SK-N-SH (cell line): Measurements from ENCODE around the gene MON1A. TPM values are rescaled to one million over a fixed set of nuclear protein-coding genes. Genes with fewer than 3 reads are reported as not detected.
"Not testable (repeated sequence)": the region's sequence is repeated elsewhere in the genome, so short reads cannot be mapped to it uniquely, and the experiment has no call there.

Experiments used
- CTCF ChIA-PET: fragments of 300-600, 350-600 bp; formaldehyde crosslinking; extraction: SDS; loops from one replicate; lab custom pipeline; 2021; lab: Yijun Ruan, JAX
- POLR2A ChIA-PET: fragments of 350-600 bp; sonication (Branson Sonifier 250); formaldehyde crosslinking; extraction: SDS; loops from one replicate; lab custom pipeline; 2020; ENCODE audit warnings: antibody characterized with exemption, inconsistent platforms; lab: Yijun Ruan, JAX
- DNase-seq: peaks from one replicate; pipeline ENCODE4 v3.0.0; 2012
- H2AFZ ChIP-seq: fragments of 200-600 bp; sonication (generic); 2 replicates; pipeline ENCODE4 v1.8.1; 2016; ENCODE audit warnings: antibody characterized with exemption, mild to moderate bottlenecking, low read depth
- H3F3A ChIP-seq: fragments of 200-600 bp; sonication (generic); replicated peaks from 2 replicates; pipeline ENCODE3; 2016; ENCODE audit warnings: antibody characterized with exemption, mild to moderate bottlenecking; ENCODE audit not compliant: insufficient read depth
- H3K27ac ChIP-seq, 2 experiments: fragments of 200-500 bp in 1 of 2; fragments of 200-600 bp in 1 of 2; sonication (Bioruptor generic) in 1 of 2; sonication (generic), shearing (Covaris generic) in 1 of 2; 2 replicates each; pipeline versions ENCODE4 v1.5.1 to v1.6.1; 2014 to 2016; ENCODE audit warnings: low read depth in 2 of 2, inconsistent platforms in 1 of 2, low read length in 1 of 2, mild to moderate bottlenecking in 1 of 2, mixed read lengths in 1 of 2
- H3K27me3 ChIP-seq: fragments of 200-600 bp; sonication (generic), shearing (Covaris generic); 2 replicates; pipeline ENCODE4 v1.6.1; 2016; ENCODE audit warnings: mixed run types; ENCODE audit not compliant: insufficient read depth
- H3K36me3 ChIP-seq, 2 experiments: fragments of 200-500 bp in 1 of 2; fragments of 200-600 bp in 1 of 2; sonication (Bioruptor generic) in 1 of 2; sonication (generic) in 1 of 2; replicated peaks in 1 of 2; 2 replicates each; pipeline versions ENCODE3 to v1.5.1; 2014 to 2016; ENCODE audit warnings: low read length in 1 of 2, mild to moderate bottlenecking in 1 of 2; ENCODE audit not compliant: insufficient read depth in 2 of 2, control insufficient read depth in 1 of 2
- H3K4me1 ChIP-seq, 2 experiments: fragments of 200-500 bp in 1 of 2; fragments of 200-600 bp in 1 of 2; sonication (Bioruptor generic) in 1 of 2; sonication (generic), shearing (Covaris generic) in 1 of 2; 2 replicates each; pipeline versions ENCODE4 v1.5.1 to v1.6.1; 2014 to 2016; ENCODE audit warnings: low read depth in 1 of 2, low read length in 1 of 2, mixed run types in 1 of 2; ENCODE audit not compliant: insufficient read depth in 2 of 2, control insufficient read depth in 1 of 2
- H3K4me2 ChIP-seq: fragments of 200-600 bp; sonication (generic), shearing (Covaris generic); 2 replicates; pipeline ENCODE4 v1.6.1; 2017; ENCODE audit warnings: mixed run types
- H3K4me3 ChIP-seq, 2 experiments: fragments of 200-500 bp in 1 of 2; fragments of 200-600 bp in 1 of 2; sonication (Bioruptor generic) in 1 of 2; sonication (generic), shearing (Covaris generic) in 1 of 2; 2 replicates each; pipeline versions ENCODE4 v1.5.1 to v1.8.1; 2014 to 2016; ENCODE audit warnings: low read depth in 2 of 2, inconsistent platforms in 1 of 2, low read length in 1 of 2, mild to moderate bottlenecking in 1 of 2, mixed read lengths in 1 of 2, moderate library complexity in 1 of 2
- H3K79me2 ChIP-seq: fragments of 200-600 bp; sonication (generic); 2 replicates; pipeline ENCODE4 v1.8.1; 2017; ENCODE audit warnings: mild to moderate bottlenecking; ENCODE audit not compliant: insufficient read depth
- H3K9ac ChIP-seq: fragments of 200-600 bp; sonication (generic); 2 replicates; pipeline ENCODE4 v1.6.1; 2017; ENCODE audit warnings: mixed run types
- H3K9me2 ChIP-seq: fragments of 200-600 bp; sonication (generic); 2 replicates; pipeline ENCODE4 v1.6.1; 2017; ENCODE audit warnings: mixed run types
- H3K9me3 ChIP-seq: fragments of 200-600 bp; sonication (generic); 2 replicates; pipeline ENCODE4 v1.6.1; 2017; ENCODE audit warnings: mixed run types, mild to moderate bottlenecking, moderate library complexity
- H4K20me1 ChIP-seq: fragments of 200-600 bp; sonication (generic); 2 replicates; pipeline ENCODE4 v1.6.1; 2017; ENCODE audit warnings: mild to moderate bottlenecking, mixed run types; ENCODE audit not compliant: insufficient read depth
- CTCF ChIP-seq: fragments of 200-600 bp; sonication (generic); IDR thresholded peaks from 2 replicates; pipeline ENCODE4 v1.6.1; 2017; ENCODE audit warnings: antibody characterized with exemption, mild to moderate bottlenecking, moderate library complexity
- FOSL2 ChIP-seq: IDR thresholded peaks from 2 replicates; pipeline ENCODE4 v1.4.0; 2012; ENCODE audit warnings: low read depth, mild to moderate bottlenecking, moderate library complexity, borderline replicate concordance
- FOXJ3 ChIP-seq: sonication (generic); formaldehyde crosslinking; IDR thresholded peaks from 2 replicates; pipeline ENCODE4 v1.5.1; 2020; ENCODE audit warnings: mild to moderate bottlenecking, missing genetic modification reagents
- GABPA ChIP-seq: IDR thresholded peaks from 2 replicates; pipeline ENCODE4 v1.4.0; 2012; ENCODE audit warnings: low read depth, mild to moderate bottlenecking
- IRF3 ChIP-seq: fragments of 150-350 bp; IDR thresholded peaks from 2 replicates; pipeline ENCODE4 v1.6.1; 2016; ENCODE audit warnings: mild to moderate bottlenecking, low read depth, low read length
- JUND ChIP-seq: IDR thresholded peaks from 2 replicates; pipeline ENCODE4 v1.4.0; 2012
- NFIC ChIP-seq: IDR thresholded peaks from 2 replicates; pipeline ENCODE4 v1.4.0; 2012; ENCODE audit warnings: borderline replicate concordance
- NRF1 ChIP-seq: IDR thresholded peaks from 2 replicates; pipeline ENCODE4 v1.6.1; 2012; ENCODE audit warnings: low read depth, mild to moderate bottlenecking, low read length
- PBX3 ChIP-seq: IDR thresholded peaks from 2 replicates; pipeline ENCODE4; 2012
- POLR2AphosphoS5 ChIP-seq: IDR thresholded peaks from 2 replicates; pipeline ENCODE4 v1.6.1; 2012; ENCODE audit warnings: low read depth, low read length
- RXRA ChIP-seq: IDR thresholded peaks from 2 replicates; pipeline ENCODE4 v1.4.0; 2012; ENCODE audit warnings: low read depth, mild to moderate bottlenecking, borderline replicate concordance
- SIN3A ChIP-seq: IDR thresholded peaks from 2 replicates; pipeline ENCODE4 v1.6.1; 2012; ENCODE audit warnings: low read depth, mild to moderate bottlenecking, low read length, moderate library complexity, borderline replicate concordance
- TCF12 ChIP-seq: IDR thresholded peaks from 2 replicates; pipeline ENCODE4 v1.4.0; 2012
- USF1 ChIP-seq: IDR thresholded peaks from 2 replicates; pipeline ENCODE4 v1.4.0; 2012; ENCODE audit warnings: low read depth, borderline replicate concordance
- ZBTB33 ChIP-seq: IDR thresholded peaks from 2 replicates; pipeline ENCODE4 v1.4.0; 2012; ENCODE audit warnings: low read depth, borderline replicate concordance
- whole genome bisulfite sequencing: methylation state at CpG from one replicate; pipeline ENCODE4 v1.1.6; 2017; ENCODE audit warnings: low lambda C conversion rate; 5-methylcytosine and 5-hydroxymethylcytosine counted together
- polyA plus RNA-seq, 3 experiments: library from polyadenylated mRNA; depleted of rRNA; stranded (reverse); fragments of >200 nt; gene quantifications; 2 replicates each; pipeline ENCODE4 v1.2.3, GENCODE V29; 2012
- TF ChIP-seq, protein P1 (sequence below): IDR thresholded peaks from 2 replicates; pipeline ENCODE4 v1.4.0; 2012; ENCODE audit warnings: low read depth
- TF ChIP-seq, protein P2 (sequence below): IDR thresholded peaks from 2 replicates; pipeline ENCODE4 v1.6.1; 2012; ENCODE audit warnings: mild to moderate bottlenecking, low read depth, low read length, moderate library complexity

Gene MON1A
- polyA plus RNA-seq, 1 of the 3 experiments (the other 2 are of a cell fraction): 12.0 TPM

DNA sequence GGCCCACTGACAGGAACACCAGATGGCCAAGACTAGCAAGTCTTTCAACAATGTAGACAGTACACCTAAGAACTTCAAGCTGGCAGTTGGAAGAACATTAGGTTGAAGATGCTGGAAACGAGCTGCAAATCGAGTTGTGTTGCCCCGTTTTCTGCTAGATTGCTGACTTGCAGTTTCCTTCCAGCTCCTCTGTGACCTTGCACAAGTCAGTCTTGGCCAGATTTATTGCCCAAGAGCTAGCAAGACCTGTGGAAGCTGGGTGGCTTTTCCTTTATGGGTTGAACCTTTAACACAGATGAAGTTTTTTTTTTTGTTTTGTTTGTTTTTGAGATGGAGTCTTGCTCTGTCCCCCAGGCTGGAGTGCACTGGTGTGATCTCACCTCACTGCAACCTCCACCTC, 7.5 kb upstream of the MON1A start:
- 44% methylated on average over 3 of the region's 3 CpGs for WGBS
- Histone ChIP-seq H3K4me3 (no peak overlapping the region), H3K9ac (no peak overlapping the region), H3K79me2 (peaks cover 18% of the 10 kb centered on the region), H2AFZ (no peak overlapping the region), H4K20me1 (peaks cover 16% of the 10 kb centered on the region), H3K4me2 (no peak overlapping the region), H3K27me3 (no peaks in the 10 kb centered on the region), H3K4me1 (no peaks in the 10 kb centered on the region; a peak in 1 of 4 replicates), H3K9me2 (no peaks in the 10 kb centered on the region), H3K27ac (no peak overlapping the region), H3F3A (peaks cover 11% of the 10 kb centered on the region), H3K36me3 (no peaks in the 10 kb centered on the region), H3K9me3 (no peaks in the 10 kb centered on the region)
- DNase-seq: no peak
- TF ChIP-seq USF1: no peak
- TF ChIP-seq NFIC: no peak
- no peak for TF ChIP-seq FOXJ3
- TF ChIP-seq, protein P1, sequence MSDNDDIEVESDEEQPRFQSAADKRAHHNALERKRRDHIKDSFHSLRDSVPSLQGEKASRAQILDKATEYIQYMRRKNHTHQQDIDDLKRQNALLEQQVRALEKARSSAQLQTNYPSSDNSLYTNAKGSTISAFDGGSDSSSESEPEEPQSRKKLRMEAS: no peak
- no peak for TF ChIP-seq IRF3
- TF ChIP-seq PBX3: no peak
- TF ChIP-seq TCF12: no peak
- no peak for TF ChIP-seq NRF1
- no peak for TF ChIP-seq SIN3A
- no peak for TF ChIP-seq RXRA
- TF ChIP-seq JUND: no peak
- TF ChIP-seq FOSL2: no peak
- TF ChIP-seq POLR2AphosphoS5: no peak
- TF ChIP-seq GABPA: no peak
- TF ChIP-seq CTCF: no peak
- TF ChIP-seq, protein P2, sequence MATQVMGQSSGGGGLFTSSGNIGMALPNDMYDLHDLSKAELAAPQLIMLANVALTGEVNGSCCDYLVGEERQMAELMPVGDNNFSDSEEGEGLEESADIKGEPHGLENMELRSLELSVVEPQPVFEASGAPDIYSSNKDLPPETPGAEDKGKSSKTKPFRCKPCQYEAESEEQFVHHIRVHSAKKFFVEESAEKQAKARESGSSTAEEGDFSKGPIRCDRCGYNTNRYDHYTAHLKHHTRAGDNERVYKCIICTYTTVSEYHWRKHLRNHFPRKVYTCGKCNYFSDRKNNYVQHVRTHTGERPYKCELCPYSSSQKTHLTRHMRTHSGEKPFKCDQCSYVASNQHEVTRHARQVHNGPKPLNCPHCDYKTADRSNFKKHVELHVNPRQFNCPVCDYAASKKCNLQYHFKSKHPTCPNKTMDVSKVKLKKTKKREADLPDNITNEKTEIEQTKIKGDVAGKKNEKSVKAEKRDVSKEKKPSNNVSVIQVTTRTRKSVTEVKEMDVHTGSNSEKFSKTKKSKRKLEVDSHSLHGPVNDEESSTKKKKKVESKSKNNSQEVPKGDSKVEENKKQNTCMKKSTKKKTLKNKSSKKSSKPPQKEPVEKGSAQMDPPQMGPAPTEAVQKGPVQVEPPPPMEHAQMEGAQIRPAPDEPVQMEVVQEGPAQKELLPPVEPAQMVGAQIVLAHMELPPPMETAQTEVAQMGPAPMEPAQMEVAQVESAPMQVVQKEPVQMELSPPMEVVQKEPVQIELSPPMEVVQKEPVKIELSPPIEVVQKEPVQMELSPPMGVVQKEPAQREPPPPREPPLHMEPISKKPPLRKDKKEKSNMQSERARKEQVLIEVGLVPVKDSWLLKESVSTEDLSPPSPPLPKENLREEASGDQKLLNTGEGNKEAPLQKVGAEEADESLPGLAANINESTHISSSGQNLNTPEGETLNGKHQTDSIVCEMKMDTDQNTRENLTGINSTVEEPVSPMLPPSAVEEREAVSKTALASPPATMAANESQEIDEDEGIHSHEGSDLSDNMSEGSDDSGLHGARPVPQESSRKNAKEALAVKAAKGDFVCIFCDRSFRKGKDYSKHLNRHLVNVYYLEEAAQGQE: no peak
- TF ChIP-seq ZBTB33: no peak
- ChIA-PET POLR2A (interaction anchor here (0.6 kb wide), 1 partner anchor 56 kb away, joined by 4 read pairs; no protein-coding TSS in a partner anchor), CTCF (interaction anchor here (1.1 kb wide), 1 partner anchor 64 kb away, joined by 4 read pairs; no protein-coding TSS in a partner anchor)

DNA sequence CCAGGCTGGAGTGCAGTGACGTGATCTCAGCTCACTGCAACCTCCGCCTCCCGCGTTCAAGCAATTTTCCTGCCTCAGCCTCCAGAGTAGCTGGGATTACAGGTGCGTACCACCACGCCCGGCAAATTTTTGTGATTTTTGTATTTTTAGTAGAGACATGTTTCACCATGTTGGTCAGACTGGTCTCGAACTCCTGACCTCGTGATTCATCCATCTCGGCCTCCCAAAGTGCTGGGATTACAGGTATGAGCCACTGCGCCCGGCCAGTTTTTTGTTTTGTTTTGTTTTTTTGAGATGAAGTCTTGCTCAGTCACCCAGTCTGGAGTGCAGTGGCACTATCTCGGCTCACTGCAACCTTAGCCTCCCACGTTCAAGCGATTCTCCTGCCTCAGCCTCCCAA, 2.7 kb upstream of the MON1A start:
- H3K79me2 ChIP-seq, DNase-seq, H3K9me3 ChIP-seq, H4K20me1 ChIP-seq, H3K27me3 ChIP-seq, H3F3A ChIP-seq, H3K27ac ChIP-seq, H3K4me3 ChIP-seq, H3K4me2 ChIP-seq, H3K36me3 ChIP-seq, H2AFZ ChIP-seq, POLR2A ChIA-PET, H3K9me2 ChIP-seq, H3K9ac ChIP-seq: not testable (repeated sequence)
- WGBS: 94% methylated on average over 15 of the region's 15 CpGs
- peaks cover 0 to 10% of the 10 kb centered on the region in 2 experiments; a peak in 1 of 4 replicates for H3K4me1 ChIP-seq
- CTCF ChIA-PET: interaction anchor here (0.7 to 1.2 kb wide), 2 partner anchors 70 to 93 kb away, joined by 3 read pairs; no protein-coding TSS in a partner anchor
